Pulmonary artery endothelial cell (primary cell): ENCODE results near the gene FIGNL2. TPM values are rescaled to one million over a fixed set of nuclear protein-coding genes. Genes with fewer than 3 reads are reported as not detected.

Source experiments
- DNase-seq: peaks from one replicate; pipeline ENCODE4 v3.0.0-alpha.2; 2011; ENCODE audit warnings: low read depth, low spot score
- total RNA-seq: library from RNA; depleted of rRNA; stranded (reverse); fragments of >200 nt; gene quantifications from 2 replicates; pipeline ENCODE4 v1.2.3, GENCODE V29; 2014

The FIGNL2 gene
- total RNA-seq, 1 donor from 2014 or later, result 0.53 TPM

GRCh38 chr12:51860986-51861385, 12.5 kb upstream of the FIGNL2 start:
- DNase-seq, result no peak

- DNase-seq, result no peak
Observed at GRCh38 chr12:51855586-51856428, 7.3 kb upstream of the FIGNL2 start.

- DNase-seq, result no peak
Observed at GRCh38 chr12:51852404-51853137, 4.1 kb upstream of the FIGNL2 start.

- no peak for DNase-seq
Observed at GRCh38 chr12:51851413-51852124, 3.1 kb upstream of the FIGNL2 start.

- DNase-seq, result no peak
Observed at GRCh38 chr12:51850965-51851299, 2.4 kb upstream of the FIGNL2 start.

GRCh38 chr12:51850081-51850964, 1.8 kb upstream of the FIGNL2 start:
- no peak for DNase-seq

- no peak for DNase-seq
Observed at GRCh38 chr12:51848841-51849735, 570 bp upstream of the FIGNL2 start.

- DNase-seq, result no peak
Observed at GRCh38 chr12:51847643-51848325, 734 bp downstream of the FIGNL2 start.

GRCh38 chr12:51846911-51847642, 1.4 kb downstream of the FIGNL2 start:
- DNase-seq, result no peak

GRCh38 chr12:51846271-51846691, 2.2 kb downstream of the FIGNL2 start:
- DNase-seq, result no peak

GRCh38 chr12:51845482-51845881, 3.0 kb downstream of the FIGNL2 start:
- no peak for DNase-seq

- no peak for DNase-seq
Observed at GRCh38 chr12:51844854-51845253, 3.7 kb downstream of the FIGNL2 start.

GRCh38 chr12:51841727-51842126, 6.8 kb downstream of the FIGNL2 start:
- DNase-seq, result no peak

- no peak for DNase-seq
Observed at GRCh38 chr12:51840966-51841365, 7.6 kb downstream of the FIGNL2 start.

- DNase-seq, result no peak
Observed at GRCh38 chr12:51839310-51839947, 9.1 kb downstream of the FIGNL2 start.

- no peak for DNase-seq
Observed at GRCh38 chr12:51838762-51839161, 9.8 kb downstream of the FIGNL2 start.

- DNase-seq, result no peak
Observed at GRCh38 chr12:51838036-51838435, 10.5 kb downstream of the FIGNL2 start.

GRCh38 chr12:51837286-51837685, 11.2 kb downstream of the FIGNL2 start:
- DNase-seq, result no peak
